Breast epithelium (tissue), 4 donors: ENCODE data around the gene KCNH5. TPM values are rescaled to one million over a fixed set of nuclear protein-coding genes. Genes with fewer than 3 reads are reported as not detected.

Experiments used
- DNase-seq, 2 donors: peaks; one replicate each; pipeline ENCODE4 v3.0.0-alpha.2; 2019; ENCODE audit warnings: low spot score in 2 of 2
- H3K27ac ChIP-seq, 2 donors: fragments of 200-600 bp; sonication (generic) in 1 of 2; one replicate each; pipeline ENCODE4 v1.5.1; 2016 to 2019; ENCODE audit warnings: mild to moderate bottlenecking in 1 of 2
- H3K27me3 ChIP-seq, 2 donors: fragments of 200-600 bp; sonication (generic) in 1 of 2; one replicate each; pipeline versions ENCODE4 v1.5.1 to v1.6.0; 2017 to 2019; ENCODE audit warnings: control low read depth in 1 of 2, mild to moderate bottlenecking in 1 of 2
- H3K36me3 ChIP-seq: fragments of 200-600 bp; one replicate; pipeline ENCODE4 v1.5.1; 2019
- H3K4me1 ChIP-seq, 2 donors: fragments of 200-600 bp; sonication (generic); one replicate each; pipeline ENCODE4 v1.5.1; 2016 to 2019; ENCODE audit warnings: control low read depth in 1 of 2
- H3K4me3 ChIP-seq, 3 donors: fragments of 200-600 bp; sonication (generic); 1 replicate in 2 of 3; 2 replicates in 1 of 3; pipeline ENCODE4 v1.5.1; 2016 to 2019; ENCODE audit warnings: mild to moderate bottlenecking in 3 of 3, moderate library complexity in 2 of 3
- H3K9me3 ChIP-seq, 2 donors: fragments of 200-600 bp; sonication (generic) in 1 of 2; one replicate each; pipeline ENCODE4 v1.5.1; 2016 to 2019; ENCODE audit warnings: control low read depth in 1 of 2
- CTCF ChIP-seq, 3 donors: fragments of 450-650 bp; IDR thresholded peaks; one replicate each; pipeline ENCODE4 v1.5.1; 2016 to 2017; ENCODE audit warnings: antibody characterized with exemption in 3 of 3, mild to moderate bottlenecking in 3 of 3, moderate library complexity in 3 of 3
- POLR2A ChIP-seq: fragments of 450-650 bp; IDR thresholded peaks from one replicate; pipeline ENCODE4 v1.6.1; 2016; ENCODE audit warnings: antibody characterized with exemption, mild to moderate bottlenecking, moderate library complexity
- POLR2AphosphoS5 ChIP-seq, 3 donors: sonication (generic); formaldehyde crosslinking; IDR thresholded peaks; one replicate each; pipeline ENCODE4 v1.6.1; 2017; ENCODE audit warnings: antibody characterized with exemption in 3 of 3
- intact Hi-C: fragments of 100-400 bp; cut with DNase I; formaldehyde crosslinking; loops from one replicate; pipeline ENCODE4 v1.15.1; 2023; ENCODE audit warnings: low total_unique reads
- total RNA-seq, 3 donors: library from RNA; depleted of rRNA; stranded (reverse); fragments of >200 nt; gene quantifications; one replicate each; pipeline ENCODE4 v1.1.0, GENCODE V29; 2016

Gene KCNH5
- total RNA-seq, 3 donors from 2014 or later = 0.33 to 0.88 TPM; not detected in 1

- Histone ChIP-seq H3K27me3 (no peaks in the 10 kb centered on the region), H3K36me3 (no peaks in the 10 kb centered on the region), H3K4me3 (no peak overlapping the region), H3K27ac (no peak overlapping the region), H3K9me3 (no peaks in the 10 kb centered on the region), H3K4me1 (no peaks in the 10 kb centered on the region)
- TF ChIP-seq POLR2A = no peak
- TF ChIP-seq POLR2AphosphoS5 (IDR thresholded peaks at IDR 0.05) = no peak
- no peak for TF ChIP-seq CTCF (IDR thresholded peaks at IDR 0.05)
- no peak for DNase-seq
- intact Hi-C loops = no loop called here
Measured at GRCh38 chr14:63006531-63006930, 38.7 kb downstream of the KCNH5 start.

GRCh38 chr14:62994096-62994495, 51.2 kb downstream of the KCNH5 start:
- H3K27ac ChIP-seq = no peak overlapping the region
- intact Hi-C loops = no loop called here
- DNase-seq = no peak
- TF ChIP-seq POLR2A (no peak), POLR2AphosphoS5 (IDR thresholded peaks at IDR 0.05) (no peak), CTCF (IDR thresholded peaks at IDR 0.05) (no peak)
- H3K9me3 ChIP-seq = no peaks in the 10 kb centered on the region
- H3K27me3 ChIP-seq = no peaks in the 10 kb centered on the region
- H3K36me3 ChIP-seq = no peaks in the 10 kb centered on the region
- H3K4me3 ChIP-seq = no peak overlapping the region
- H3K4me1 ChIP-seq = no peaks in the 10 kb centered on the region

GRCh38 chr14:62988967-62989366, 56.3 kb downstream of the KCNH5 start:
- intact Hi-C loops = loop anchor here (5.0 kb wide), 1 partner anchor 432 kb away; no protein-coding TSS in a partner anchor
- H3K4me3 ChIP-seq = no peak overlapping the region

GRCh38 chr14:62983821-62984220, 61.4 kb downstream of the KCNH5 start:
- TF ChIP-seq POLR2AphosphoS5 (IDR thresholded peaks at IDR 0.05) (no peak), CTCF (IDR thresholded peaks at IDR 0.05) (no peak), POLR2A (no peak)
- no peak for DNase-seq
- Histone ChIP-seq H3K36me3 (no peaks in the 10 kb centered on the region), H3K4me3 (no peak overlapping the region), H3K4me1 (no peaks in the 10 kb centered on the region), H3K27me3 (no peaks in the 10 kb centered on the region), H3K27ac (no peak overlapping the region), H3K9me3 (no peaks in the 10 kb centered on the region)
- intact Hi-C loops = no loop called here

More at GRCh38 chr14:62988967-62989366, 56.3 kb downstream of the KCNH5 start:
- no peaks in the 10 kb centered on the region for H3K36me3 ChIP-seq
- no peak for DNase-seq
- TF ChIP-seq CTCF (IDR thresholded peaks at IDR 0.05) = no peak
- TF ChIP-seq POLR2A = no peak
- TF ChIP-seq POLR2AphosphoS5 (IDR thresholded peaks at IDR 0.05) = no peak
- H3K4me1 ChIP-seq = no peaks in the 10 kb centered on the region
- no peak overlapping the region for H3K27ac ChIP-seq
- no peaks in the 10 kb centered on the region for H3K27me3 ChIP-seq
- H3K9me3 ChIP-seq = no peaks in the 10 kb centered on the region

- no peak overlapping the region for H3K27ac ChIP-seq
- H3K27me3 ChIP-seq = no peaks in the 10 kb centered on the region
- H3K9me3 ChIP-seq = no peaks in the 10 kb centered on the region
- intact Hi-C loops = no loop called here
- H3K4me1 ChIP-seq = no peaks in the 10 kb centered on the region
- TF ChIP-seq POLR2A (no peak), POLR2AphosphoS5 (IDR thresholded peaks at IDR 0.05) (no peak), CTCF (IDR thresholded peaks at IDR 0.05) (no peak)
- no peaks in the 10 kb centered on the region for H3K36me3 ChIP-seq
- no peak for DNase-seq
- H3K4me3 ChIP-seq = no peak overlapping the region
Measured at GRCh38 chr14:62980693-62981092, 64.6 kb downstream of the KCNH5 start.
